Activated T-cell treated with anti-CD3 and anti-CD28 coated beads, Interleukin-2, amount 50 U/mL, for 4 hours (primary cell): ENCODE data around the gene ATP1B4. TPM values are rescaled to one million over a fixed set of nuclear protein-coding genes. Genes with fewer than 3 reads are reported as not detected.

Source experiments
- ATAC-seq, 2 donors: fragments of 200-7000 bp; cut with Tn5 transposase; one replicate each; pipeline ENCODE4 v1.10.0; 2021
- DNase-seq: peaks from one replicate; pipeline ENCODE4 v3.0.0-alpha.2; 2020
- H3K27me3 Mint-ChIP-seq: one replicate; pipeline ENCODE4 v1.8.0; 2021; ENCODE audit warnings: low read depth, mixed read lengths
- H3K36me3 Mint-ChIP-seq: one replicate; pipeline ENCODE4 v1.8.0; 2022; ENCODE audit warnings: mixed read lengths; ENCODE audit not compliant: insufficient read depth
- H3K4me1 Mint-ChIP-seq: one replicate; pipeline ENCODE4 v1.8.0; 2021; ENCODE audit warnings: low read depth, mixed read lengths
- H3K4me3 Mint-ChIP-seq: one replicate; pipeline ENCODE4 v1.8.0; 2021; ENCODE audit warnings: mild to moderate bottlenecking, moderate library complexity, mixed read lengths
- H3K9me3 Mint-ChIP-seq: one replicate; pipeline ENCODE4 v1.8.0; 2021; ENCODE audit warnings: mixed read lengths
- total RNA-seq, 3 donors: library from RNA; stranded (reverse); gene quantifications; one replicate each; pipeline ENCODE4 v1.2.1, GENCODE V29; 2021

ATP1B4 gene
- total RNA-seq, 3 donors from 2014 or later = 0.03 to 0.19 (median 0.10) TPM

DNA sequence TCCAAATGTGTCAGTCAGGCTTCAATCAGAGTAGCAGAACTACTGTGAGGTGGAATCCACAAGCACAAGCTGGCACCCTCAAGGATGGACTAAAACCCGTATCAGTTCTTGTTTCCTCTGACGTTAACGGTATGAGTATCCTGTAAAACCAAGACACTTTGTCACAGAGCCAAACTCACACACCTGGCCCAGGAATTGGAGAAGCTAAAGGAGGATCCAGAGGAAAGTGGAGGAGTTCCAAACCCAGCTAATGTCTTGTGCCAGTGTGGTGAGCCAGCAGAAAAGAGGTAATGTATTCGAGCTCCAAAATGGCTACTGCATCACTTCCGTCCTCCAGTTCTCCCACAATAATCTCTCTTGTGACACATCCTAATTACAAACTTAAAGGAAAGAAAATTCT, 44.7 kb downstream of the ATP1B4 start:
- no peak for ATAC-seq
- Mint-ChIP-seq H3K4me1 (no peaks in the 10 kb centered on the region), H3K4me3 (no peak overlapping the region), H3K27me3 (no peaks in the 10 kb centered on the region), H3K9me3 (no peaks in the 10 kb centered on the region), H3K36me3 (no peaks in the 10 kb centered on the region)
- DNase-seq = no peak

DNA sequence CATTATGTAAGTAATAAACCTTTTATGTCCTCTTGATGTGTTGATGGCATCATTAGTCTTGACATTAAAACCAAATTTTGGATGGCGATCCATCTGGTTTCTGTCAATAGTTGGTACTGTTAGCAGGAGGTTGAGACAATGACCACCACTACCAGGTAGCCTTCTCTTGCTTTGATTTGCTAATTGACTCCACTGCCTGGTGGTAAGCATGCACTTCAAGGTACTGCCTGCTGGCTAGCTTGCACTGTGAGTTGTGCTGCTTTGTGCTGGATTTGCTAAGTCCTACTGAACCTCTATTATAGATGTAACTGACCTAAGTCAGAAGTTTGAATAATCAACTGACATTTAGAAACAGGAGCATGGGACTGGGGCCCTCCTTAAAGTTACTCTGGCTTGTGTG, 46.3 kb downstream of the ATP1B4 start:
- no peaks in the 10 kb centered on the region for H3K27me3 Mint-ChIP-seq
- H3K9me3 Mint-ChIP-seq = no peaks in the 10 kb centered on the region
- ATAC-seq (no peak), DNase-seq (no peak)
- no peaks in the 10 kb centered on the region for H3K36me3 Mint-ChIP-seq
- no peak overlapping the region for H3K4me3 Mint-ChIP-seq
- no peaks in the 10 kb centered on the region for H3K4me1 Mint-ChIP-seq

DNA sequence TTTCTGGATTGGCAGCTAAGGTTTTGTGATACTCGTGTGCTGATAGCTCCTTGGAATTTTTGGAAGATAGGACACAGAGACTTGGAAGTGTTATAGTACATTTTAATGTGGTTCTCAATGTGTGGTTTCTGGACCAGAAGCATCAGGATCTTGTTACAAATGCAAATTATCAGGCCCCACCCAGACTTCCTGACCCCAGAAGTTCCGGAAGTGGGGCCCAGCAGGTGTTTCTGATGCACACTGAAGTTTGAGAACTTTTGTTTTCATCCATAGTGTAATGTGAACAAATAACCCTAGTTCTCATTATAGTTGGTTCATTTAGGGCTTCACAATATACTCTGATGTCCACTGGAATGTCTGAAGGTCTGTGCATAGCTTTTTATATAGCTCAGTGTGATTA, 57.6 kb downstream of the ATP1B4 start:
- Mint-ChIP-seq H3K4me3 (no peak overlapping the region), H3K36me3 (no peaks in the 10 kb centered on the region), H3K27me3 (no peaks in the 10 kb centered on the region), H3K9me3 (no peaks in the 10 kb centered on the region), H3K4me1 (peaks cover 21% of the 10 kb centered on the region)
- ATAC-seq = no peak
- DNase-seq = no peak

DNA sequence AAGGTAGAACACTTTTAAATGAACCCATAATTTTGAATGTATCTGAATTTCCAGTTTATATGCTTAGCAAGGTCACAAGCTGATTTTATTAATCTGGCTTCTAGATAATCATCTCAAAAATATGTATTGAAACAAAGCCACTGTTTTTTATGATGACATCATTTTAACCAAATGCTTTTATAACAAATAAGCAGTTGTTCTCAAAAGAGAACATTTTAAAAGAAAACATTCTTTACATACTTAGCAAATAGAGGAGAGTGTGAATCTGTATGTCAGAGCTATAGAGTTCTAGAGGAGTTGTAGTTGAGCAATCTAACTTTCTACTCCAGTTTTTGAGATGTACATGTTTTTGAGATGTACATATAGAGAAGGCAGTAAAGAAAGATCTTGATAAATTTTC, 64.7 kb downstream of the ATP1B4 start:
- peaks cover 13% of the 10 kb centered on the region for H3K4me1 Mint-ChIP-seq

DNA sequence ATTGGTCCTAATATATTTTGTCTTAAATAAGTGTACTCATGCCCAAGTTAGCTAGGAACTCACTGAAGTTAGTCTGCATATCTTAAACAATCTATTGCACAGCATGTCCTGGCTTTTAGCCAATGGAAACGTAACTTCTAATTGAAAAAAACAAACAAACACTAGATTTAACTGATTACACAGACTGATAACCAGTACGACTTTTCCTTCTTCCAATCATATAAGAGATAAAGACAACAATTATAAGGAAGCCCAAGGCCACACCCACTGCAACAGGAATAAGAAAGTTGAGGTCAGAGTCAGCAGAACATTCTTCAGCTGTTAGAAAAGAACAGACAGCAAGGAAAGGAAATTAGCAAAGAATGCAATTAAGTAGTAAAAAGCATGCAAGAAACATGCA, 66.4 kb downstream of the ATP1B4 start:
- no peak for DNase-seq
- peaks cover 13% of the 10 kb centered on the region for H3K4me1 Mint-ChIP-seq
- H3K4me3 Mint-ChIP-seq = no peak overlapping the region
- H3K9me3 Mint-ChIP-seq = no peaks in the 10 kb centered on the region
- ATAC-seq = no peak
- H3K27me3 Mint-ChIP-seq = no peaks in the 10 kb centered on the region
- peaks cover 14% of the 10 kb centered on the region for H3K36me3 Mint-ChIP-seq

More for the DNA sequence above, 64.7 kb downstream of the ATP1B4 start:
- H3K9me3 Mint-ChIP-seq = no peaks in the 10 kb centered on the region
- H3K36me3 Mint-ChIP-seq = peaks cover 2% of the 10 kb centered on the region
- no peak for ATAC-seq
- H3K27me3 Mint-ChIP-seq = no peaks in the 10 kb centered on the region
- H3K4me3 Mint-ChIP-seq = no peak overlapping the region
- no peak for DNase-seq

DNA sequence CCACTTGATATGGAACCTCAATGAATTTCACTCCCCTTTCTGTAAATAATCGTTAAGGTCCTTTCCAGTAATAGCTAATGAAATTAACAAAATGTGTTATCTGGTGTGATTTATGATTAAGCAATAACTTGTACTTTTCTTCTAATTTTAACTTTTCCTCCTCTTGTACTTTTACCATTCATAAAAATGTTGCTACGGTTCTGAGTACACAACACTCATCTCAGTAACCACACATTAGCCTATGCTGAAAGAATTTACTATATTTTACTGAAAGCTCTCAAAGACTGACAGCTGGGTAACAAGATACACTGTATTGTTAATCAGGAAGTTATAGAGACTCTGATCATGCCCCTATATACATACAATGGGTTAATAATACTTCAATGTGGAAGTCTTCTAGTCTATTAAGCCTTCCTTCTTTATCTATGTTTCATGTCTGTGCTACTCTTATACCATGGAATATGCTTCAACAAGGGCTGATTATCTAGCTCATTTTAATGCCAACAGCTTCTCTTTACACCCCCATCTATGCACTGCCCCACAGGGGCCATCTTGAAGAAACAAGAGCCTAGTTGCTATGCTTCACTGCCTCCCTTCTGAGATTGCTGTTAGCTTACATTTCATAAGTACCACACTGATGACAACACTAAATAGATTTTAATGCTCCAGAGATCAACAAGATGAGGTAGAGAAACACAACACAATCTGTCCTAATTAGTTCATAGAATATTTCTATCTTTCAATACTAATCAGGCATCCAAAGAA, 68.1 kb downstream of the ATP1B4 start:
- Mint-ChIP-seq H3K4me1 (peaks cover 13% of the 10 kb centered on the region), H3K4me3 (no peak overlapping the region), H3K9me3 (no peaks in the 10 kb centered on the region), H3K27me3 (no peaks in the 10 kb centered on the region), H3K36me3 (peaks cover 14% of the 10 kb centered on the region)
- no peak for ATAC-seq
- no peak for DNase-seq

Other genes starting within 250 kb of the ATP1B4 start
- gene RHOXF1, start 246.2 kb upstream of the ATP1B4 start, total RNA-seq = not detected
- under 1 TPM in 2 of 3 donors, not detected in 1; 0.11 to 0.16 TPM for gene RHOXF2, start 203.5 kb upstream of the ATP1B4 start, total RNA-seq
- gene ZBTB33, start 111.3 kb upstream of the ATP1B4 start, total RNA-seq = 10 to 100 TPM; 10.7 to 12.9 (median 11.4) TPM
- gene TMEM255A, start 50.6 kb upstream of the ATP1B4 start, total RNA-seq = not detected
- gene LAMP2, start 107.2 kb downstream of the ATP1B4 start, total RNA-seq = 10 to 100 TPM; 31.6 to 37.2 (median 32.4) TPM
- 10 to 100 TPM; 20.6 to 23.3 (median 21.5) TPM for gene CUL4B, start 198.9 kb downstream of the ATP1B4 start, total RNA-seq
- 10 to 100 TPM; 63.9 to 65.4 (median 65.0) TPM for gene MCTS1, start 242.0 kb downstream of the ATP1B4 start, total RNA-seq